ENCODE results near the gene FLOT1. TPM values are rescaled to one million over a fixed set of nuclear protein-coding genes. Genes with fewer than 3 reads are reported as not detected.

FLOT1 gene
- total RNA-seq, 1 donor from 2014 or later: 80.3 TPM

DNA sequence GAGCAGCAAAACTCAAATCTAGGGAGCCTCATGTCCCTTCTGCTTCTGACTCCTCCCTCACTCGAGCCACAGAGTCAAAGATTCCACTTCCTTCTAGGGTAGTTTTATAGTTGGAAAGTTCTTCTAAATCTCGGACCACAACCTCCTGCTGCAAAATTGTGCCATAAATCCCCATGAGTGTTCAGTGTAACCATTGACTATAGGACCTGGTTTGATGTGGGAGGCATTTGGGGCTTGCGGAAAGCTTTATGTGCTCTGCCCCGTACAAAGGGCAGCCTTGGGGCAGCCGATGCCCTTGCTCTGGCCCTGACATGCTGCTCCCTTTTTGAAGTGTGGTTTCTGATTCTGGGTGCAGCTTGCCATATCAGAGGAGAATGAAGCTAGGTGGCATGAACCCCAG, 45.5 kb upstream of the FLOT1 start:
- no peak for TF ChIP-seq EZH2 (IDR thresholded peaks at IDR 0.05)
- TF ChIP-seq EZH2phosphoT487 (IDR thresholded peaks at IDR 0.05): no peak
- TF ChIP-seq, protein P1, sequence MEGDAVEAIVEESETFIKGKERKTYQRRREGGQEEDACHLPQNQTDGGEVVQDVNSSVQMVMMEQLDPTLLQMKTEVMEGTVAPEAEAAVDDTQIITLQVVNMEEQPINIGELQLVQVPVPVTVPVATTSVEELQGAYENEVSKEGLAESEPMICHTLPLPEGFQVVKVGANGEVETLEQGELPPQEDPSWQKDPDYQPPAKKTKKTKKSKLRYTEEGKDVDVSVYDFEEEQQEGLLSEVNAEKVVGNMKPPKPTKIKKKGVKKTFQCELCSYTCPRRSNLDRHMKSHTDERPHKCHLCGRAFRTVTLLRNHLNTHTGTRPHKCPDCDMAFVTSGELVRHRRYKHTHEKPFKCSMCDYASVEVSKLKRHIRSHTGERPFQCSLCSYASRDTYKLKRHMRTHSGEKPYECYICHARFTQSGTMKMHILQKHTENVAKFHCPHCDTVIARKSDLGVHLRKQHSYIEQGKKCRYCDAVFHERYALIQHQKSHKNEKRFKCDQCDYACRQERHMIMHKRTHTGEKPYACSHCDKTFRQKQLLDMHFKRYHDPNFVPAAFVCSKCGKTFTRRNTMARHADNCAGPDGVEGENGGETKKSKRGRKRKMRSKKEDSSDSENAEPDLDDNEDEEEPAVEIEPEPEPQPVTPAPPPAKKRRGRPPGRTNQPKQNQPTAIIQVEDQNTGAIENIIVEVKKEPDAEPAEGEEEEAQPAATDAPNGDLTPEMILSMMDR (IDR thresholded peaks at IDR 0.05): no peak
- Mint-ChIP-seq H3K27me3 (ENCODE audit: insufficient read depth, low read depth) (no peaks in the 10 kb centered on the region), H3K4me3 (no peak overlapping the region), H3K27ac (no peak overlapping the region), H3K36me3 (no peaks in the 10 kb centered on the region), H3K4me1 (peaks cover 9% of the 10 kb centered on the region), H3K9me3 (peaks cover 3% of the 10 kb centered on the region)
- Histone ChIP-seq H2AFZ (replicated peaks) (peak overlapping the region; percentile 14), H3K27me3 (peaks cover 3% of the 10 kb centered on the region), H3F3A (ENCODE audit: low read depth) (no peaks in the 10 kb centered on the region), H3K4me2 (no peak overlapping the region), H3K27ac (no peak overlapping the region), H3K9me3 (ENCODE audit: low read depth) (no peaks in the 10 kb centered on the region), H3K4me1 (no peaks in the 10 kb centered on the region), H3K9ac (no peak overlapping the region), H3K4me3 (no peak overlapping the region), H3K36me3 (no peaks in the 10 kb centered on the region), H3K79me2 (ENCODE audit: low read depth) (no peaks in the 10 kb centered on the region), H4K20me1 (ENCODE audit: low read depth) (no peaks in the 10 kb centered on the region)
- no peak for DNase-seq (ENCODE audit: low spot score)

DNA sequence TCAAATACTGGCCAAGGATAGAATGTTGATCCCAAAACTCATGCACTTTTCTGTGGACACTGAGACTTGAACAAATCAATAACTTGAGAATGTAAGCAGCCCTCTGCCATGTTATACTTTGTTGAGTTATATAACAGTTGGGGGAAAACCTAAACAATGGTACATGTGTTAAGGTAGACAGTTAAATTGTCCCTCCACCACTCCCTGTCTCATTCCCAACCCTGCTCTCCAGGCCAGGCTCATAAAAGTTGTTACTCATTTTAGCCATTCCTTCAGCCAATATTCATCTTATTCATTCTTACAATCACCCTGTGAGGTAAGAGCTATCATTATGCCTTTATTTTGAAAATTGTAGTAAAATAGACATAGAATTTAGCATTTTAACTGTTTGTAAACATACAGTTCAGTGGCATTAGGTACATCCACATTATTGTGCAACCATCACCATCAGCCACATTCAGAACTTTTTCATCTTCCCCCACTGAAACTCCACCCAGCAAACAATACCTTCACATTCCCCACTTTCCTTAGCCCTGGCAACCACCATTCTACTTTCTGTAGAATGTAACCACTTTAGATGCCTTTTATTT, 40.0 kb upstream of the FLOT1 start:
- peaks cover 8% of the 10 kb centered on the region for H3K4me1 Mint-ChIP-seq
- no peak overlapping the region for H3K4me3 ChIP-seq
- H3K4me2 ChIP-seq: no peak overlapping the region
- H3K79me2 ChIP-seq (ENCODE audit: low read depth): no peaks in the 10 kb centered on the region
- H3K4me3 Mint-ChIP-seq: no peak overlapping the region
- H3K27me3 Mint-ChIP-seq (ENCODE audit: insufficient read depth, low read depth): peaks cover 11% of the 10 kb centered on the region
- H3K27ac ChIP-seq: no peak overlapping the region
- no peaks in the 10 kb centered on the region for H3K27me3 ChIP-seq
- no peaks in the 10 kb centered on the region for H3K36me3 Mint-ChIP-seq
- no peaks in the 10 kb centered on the region for H3F3A ChIP-seq (ENCODE audit: low read depth)
- no peak for DNase-seq (ENCODE audit: low spot score)
- TF ChIP-seq EZH2phosphoT487 (IDR thresholded peaks at IDR 0.05): no peak
- TF ChIP-seq, protein P1 (IDR thresholded peaks at IDR 0.05): no peak
- H3K4me1 ChIP-seq: peaks cover 4% of the 10 kb centered on the region
- H4K20me1 ChIP-seq (ENCODE audit: low read depth): no peaks in the 10 kb centered on the region
- no peaks in the 10 kb centered on the region for H3K36me3 ChIP-seq
- H3K9me3 Mint-ChIP-seq: peaks cover 10% of the 10 kb centered on the region
- no peak overlapping the region for H3K9ac ChIP-seq
- no peaks in the 10 kb centered on the region for H3K9me3 ChIP-seq (ENCODE audit: low read depth)
- H2AFZ ChIP-seq (replicated peaks): no peak overlapping the region
- no peak overlapping the region for H3K27ac Mint-ChIP-seq

DNA sequence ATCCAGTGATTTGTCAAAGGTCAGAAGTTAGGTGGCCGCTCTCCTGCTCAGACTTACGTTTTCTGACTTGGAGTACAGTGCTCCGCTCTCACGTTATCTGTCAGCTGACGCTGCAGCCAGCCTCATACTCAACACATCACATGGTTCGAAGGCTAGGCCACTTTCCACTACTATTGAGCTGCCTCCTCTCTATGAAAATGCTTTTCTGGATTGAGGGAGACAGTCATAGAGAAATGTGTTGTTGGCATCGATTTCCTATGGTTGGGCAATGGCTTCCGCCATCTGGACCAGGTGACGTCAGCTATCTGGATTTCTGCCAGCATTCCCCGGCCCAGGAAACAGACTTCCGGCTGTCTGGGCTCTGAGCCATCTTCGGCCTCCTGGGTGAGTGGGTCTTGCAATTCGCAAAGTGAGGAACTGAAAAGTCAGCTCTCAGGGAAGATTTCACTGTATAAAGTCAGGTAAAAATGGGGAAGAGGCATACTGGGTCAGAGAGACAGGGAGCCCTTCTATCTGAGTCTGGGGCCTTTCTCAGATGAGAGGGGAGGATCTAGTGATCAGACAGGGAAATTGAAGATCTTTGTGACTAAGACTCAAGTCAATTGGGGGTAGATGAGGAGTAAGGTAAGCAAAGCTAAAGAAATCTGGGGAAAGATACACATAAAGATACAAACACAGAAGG, 39.4 kb upstream of the FLOT1 start:
- H3K9me3 ChIP-seq (ENCODE audit: low read depth): no peaks in the 10 kb centered on the region
- no peak overlapping the region for H3K4me3 ChIP-seq
- no peaks in the 10 kb centered on the region for H3K36me3 ChIP-seq
- no peak overlapping the region for H3K4me2 ChIP-seq
- Mint-ChIP-seq H3K4me3 (no peak overlapping the region), H3K36me3 (no peaks in the 10 kb centered on the region), H3K9me3 (peaks cover 10% of the 10 kb centered on the region), H3K27ac (no peak overlapping the region), H3K4me1 (peaks cover 14% of the 10 kb centered on the region), H3K27me3 (ENCODE audit: insufficient read depth, low read depth) (peaks cover 11% of the 10 kb centered on the region)
- no peak overlapping the region for H3K27ac ChIP-seq
- H3K4me1 ChIP-seq: peaks cover 4% of the 10 kb centered on the region
- no peaks in the 10 kb centered on the region for H3K27me3 ChIP-seq
- no peak overlapping the region for H3K9ac ChIP-seq
- no peaks in the 10 kb centered on the region for H4K20me1 ChIP-seq (ENCODE audit: low read depth)
- no peaks in the 10 kb centered on the region for H3K79me2 ChIP-seq (ENCODE audit: low read depth)
- TF ChIP-seq EZH2phosphoT487 (IDR thresholded peaks at IDR 0.05): no peak
- no peak for TF ChIP-seq EZH2 (IDR thresholded peaks at IDR 0.05)
- TF ChIP-seq, protein P1 (IDR thresholded peaks at IDR 0.05): no peak
- no peak for DNase-seq (ENCODE audit: low spot score)
- no peak overlapping the region for H2AFZ ChIP-seq (replicated peaks)
- no peaks in the 10 kb centered on the region for H3F3A ChIP-seq (ENCODE audit: low read depth)
